Keratinocyte (primary cell): ENCODE results near the gene SRRM5. TPM values are rescaled to one million over a fixed set of nuclear protein-coding genes. Genes with fewer than 3 reads are reported as not detected.

Experiments
- DNase-seq: peaks from one replicate; pipeline ENCODE4 v3.0.0-alpha.2; 2011; ENCODE audit warnings: low read depth, missing footprints, low spot score
- FAIRE-seq: peaks from 2 replicates; lab custom pipeline; 2011; peaks lifted over from hg19 to GRCh38; lab: Jason Lieb, UNC
- H2AFZ ChIP-seq: 2 replicates; pipeline ENCODE4 v1.6.0; 2012; ENCODE audit warnings: low read length, control low read depth, inconsistent platforms; ENCODE audit not compliant: control insufficient read depth
- H3K27ac ChIP-seq: 2 replicates; pipeline ENCODE4 v1.5.1; 2011; ENCODE audit warnings: low read length; ENCODE audit not compliant: control insufficient read depth, insufficient read depth
- H3K27me3 ChIP-seq: 3 replicates; pipeline ENCODE4 v1.6.0; 2011; ENCODE audit warnings: low read length; ENCODE audit not compliant: control insufficient read depth, insufficient read depth; ENCODE audit errors: extremely low read depth
- H3K36me3 ChIP-seq, 2 experiments: 2 replicates in 1 of 2; 3 replicates in 1 of 2; pipeline ENCODE4 v1.5.1; 2011; ENCODE audit warnings: low read length in 2 of 2, mild to moderate bottlenecking in 1 of 2; ENCODE audit not compliant: control insufficient read depth in 2 of 2, insufficient read depth in 2 of 2; ENCODE audit errors: extremely low read depth in 1 of 2
- H3K4me1 ChIP-seq: 3 replicates; pipeline ENCODE4 v1.5.1; 2011; ENCODE audit warnings: low read length; ENCODE audit not compliant: control insufficient read depth, insufficient read depth; ENCODE audit errors: extremely low read depth
- H3K4me2 ChIP-seq: 3 replicates; pipeline ENCODE4 v1.6.0; 2011; ENCODE audit warnings: low read depth, low read length; ENCODE audit not compliant: control insufficient read depth, insufficient read depth; ENCODE audit errors: extremely low read depth
- H3K4me3 ChIP-seq, 3 experiments: fragments of 200-600 bp in 1 of 3; sonication (generic) in 1 of 3; 2 replicates in 2 of 3; 3 replicates in 1 of 3; pipeline ENCODE4 v1.5.1; 2011 to 2016; ENCODE audit warnings: low read length in 3 of 3, mild to moderate bottlenecking in 3 of 3, control low read depth in 2 of 3, inconsistent platforms in 1 of 3, low read depth in 1 of 3, mixed read lengths in 1 of 3, mixed run types in 1 of 3, moderate library complexity in 1 of 3; ENCODE audit not compliant: control insufficient read depth in 2 of 3, insufficient read depth in 2 of 3; ENCODE audit errors: extremely low read depth in 1 of 3
- H3K79me2 ChIP-seq: 2 replicates; pipeline ENCODE4 v1.6.0; 2012; ENCODE audit warnings: low read length; ENCODE audit not compliant: control insufficient read depth, insufficient read depth
- H3K9ac ChIP-seq: 3 replicates; pipeline ENCODE4 v1.6.0; 2011; ENCODE audit warnings: low read length; ENCODE audit not compliant: control insufficient read depth, insufficient read depth; ENCODE audit errors: extremely low read depth
- H3K9me1 ChIP-seq: 3 replicates; pipeline ENCODE4 v1.6.0; 2011; ENCODE audit warnings: low read length; ENCODE audit not compliant: control insufficient read depth, insufficient read depth; ENCODE audit errors: extremely low read depth
- H3K9me3 ChIP-seq: 2 replicates; pipeline ENCODE4 v1.5.1; 2012; ENCODE audit warnings: low read depth, low read length; ENCODE audit not compliant: control insufficient read depth
- H4K20me1 ChIP-seq: 3 replicates; pipeline ENCODE4 v1.6.0; 2011; ENCODE audit warnings: low read length; ENCODE audit not compliant: control insufficient read depth, insufficient read depth; ENCODE audit errors: extremely low read depth
- EZH2 ChIP-seq: IDR thresholded peaks from one replicate; pipeline ENCODE4 v1.6.1; 2012; ENCODE audit warnings: inconsistent platforms, mild to moderate bottlenecking, low read length, moderate library complexity
- dilution Hi-C: fragments of 300-500 bp; cut with MboI; formaldehyde crosslinking; loops from one replicate; pipeline ENCODE4 v1.7.0; 2020; ENCODE audit warnings: low sequenced_read_pairs; ENCODE audit not compliant: extremely low pct_ligation_motif_present
- polyA plus RNA-seq, 5 experiments: library from polyadenylated mRNA; depleted of rRNA in 3 of 5; stranded (reverse) in 3 of 5; stranded (forward) in 1 of 5; unstranded in 1 of 5; fragments of >200 nt; gene quantifications; 1 replicate in 1 of 5; 2 replicates in 3 of 5; 3 replicates in 1 of 5; pipeline versions ENCODE4 v1.2.1 to v1.2.3, GENCODE V29; 2011 to 2012; ENCODE audit warnings: missing spikeins in 2 of 5, low read depth in 1 of 5, low replicate concordance in 1 of 5
- TF ChIP-seq, protein P1 (sequence below), 3 experiments: IDR thresholded peaks in 1 of 3; conservative IDR thresholded peaks in 1 of 3; optimal IDR thresholded peaks in 1 of 3; 2 replicates in 2 of 3; 3 replicates in 1 of 3; pipeline versions ENCODE3 to v1.5.1; 2011; ENCODE audit warnings: low read length in 3 of 3, mild to moderate bottlenecking in 3 of 3, moderate library complexity in 2 of 3, control low read depth in 1 of 3, inconsistent platforms in 1 of 3; ENCODE audit not compliant: insufficient read depth in 2 of 3; ENCODE audit errors: extremely low read depth in 1 of 3

The SRRM5 gene
- polyA plus RNA-seq, 1 donor (not counting 4 experiments of a cell fraction or from before 2014, with no cell fraction given): 0.03 TPM

DNA sequence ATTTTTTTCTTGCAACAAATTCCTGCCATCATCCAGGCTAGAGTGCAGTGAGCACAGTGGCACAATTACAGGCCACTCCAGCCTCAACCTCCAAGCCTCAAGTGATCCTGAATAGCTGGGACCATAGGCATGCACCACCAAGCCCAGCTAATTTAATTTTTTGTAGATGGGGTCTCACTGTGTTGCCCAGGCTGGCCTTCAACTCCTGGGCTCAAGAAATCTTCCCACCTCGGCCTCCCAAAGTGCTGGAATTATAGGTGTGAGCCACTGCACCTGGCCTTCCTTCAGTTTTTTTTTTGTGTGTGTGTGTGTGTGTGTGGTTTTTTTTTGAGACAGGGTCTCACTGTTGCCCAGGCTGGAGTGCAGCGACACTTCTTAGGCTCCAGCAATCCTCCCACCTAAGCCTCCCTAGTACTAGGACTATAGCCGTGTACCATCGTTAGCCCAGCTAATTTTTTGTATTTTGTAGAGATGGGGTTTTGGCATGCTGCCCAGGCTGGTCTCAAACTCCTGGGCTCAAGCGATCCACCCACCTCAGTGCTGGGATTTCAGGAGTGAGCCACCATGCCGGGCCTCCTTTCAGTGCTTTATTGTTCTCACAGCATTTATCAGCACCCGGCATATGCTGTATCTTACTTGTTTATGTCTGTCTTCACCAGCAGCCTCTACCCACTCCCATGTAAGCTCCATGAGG is 5.9 kb upstream of the SRRM5 start:
- peak overlapping the region in 1 of 3 experiments; percentile 11 for H3K4me3 ChIP-seq
- H3K4me2 ChIP-seq: peak overlapping the region; percentile 45
- DNase-seq (no peak), FAIRE-seq (no peak)
- peak overlapping the region; percentile 32 for H2AFZ ChIP-seq
- peaks cover 19% of the 10 kb centered on the region for H3K4me1 ChIP-seq
- no peaks in the 10 kb centered on the region for H3K79me2 ChIP-seq
- H3K36me3 ChIP-seq: peaks cover 0 to 8% of the 10 kb centered on the region in 2 experiments
- dilution Hi-C loops: no loop called here
- H3K9me1 ChIP-seq: no peaks in the 10 kb centered on the region
- TF ChIP-seq, protein P1, sequence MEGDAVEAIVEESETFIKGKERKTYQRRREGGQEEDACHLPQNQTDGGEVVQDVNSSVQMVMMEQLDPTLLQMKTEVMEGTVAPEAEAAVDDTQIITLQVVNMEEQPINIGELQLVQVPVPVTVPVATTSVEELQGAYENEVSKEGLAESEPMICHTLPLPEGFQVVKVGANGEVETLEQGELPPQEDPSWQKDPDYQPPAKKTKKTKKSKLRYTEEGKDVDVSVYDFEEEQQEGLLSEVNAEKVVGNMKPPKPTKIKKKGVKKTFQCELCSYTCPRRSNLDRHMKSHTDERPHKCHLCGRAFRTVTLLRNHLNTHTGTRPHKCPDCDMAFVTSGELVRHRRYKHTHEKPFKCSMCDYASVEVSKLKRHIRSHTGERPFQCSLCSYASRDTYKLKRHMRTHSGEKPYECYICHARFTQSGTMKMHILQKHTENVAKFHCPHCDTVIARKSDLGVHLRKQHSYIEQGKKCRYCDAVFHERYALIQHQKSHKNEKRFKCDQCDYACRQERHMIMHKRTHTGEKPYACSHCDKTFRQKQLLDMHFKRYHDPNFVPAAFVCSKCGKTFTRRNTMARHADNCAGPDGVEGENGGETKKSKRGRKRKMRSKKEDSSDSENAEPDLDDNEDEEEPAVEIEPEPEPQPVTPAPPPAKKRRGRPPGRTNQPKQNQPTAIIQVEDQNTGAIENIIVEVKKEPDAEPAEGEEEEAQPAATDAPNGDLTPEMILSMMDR (optimal IDR thresholded peaks at IDR 0.05 in 1 of 3, IDR thresholded peaks at IDR 0.05 in 1 of 3, conservative IDR thresholded peaks at IDR 0.05 in 1 of 3; ENCODE audit: extremely low read depth in 1 of 3, insufficient read depth in 2 of 3, low read length in 3 of 3): no peak
- no peak for TF ChIP-seq EZH2
- H4K20me1 ChIP-seq: no peaks in the 10 kb centered on the region
- H3K27ac ChIP-seq: peak overlapping the region; percentile 77
- no peaks in the 10 kb centered on the region for H3K9me3 ChIP-seq
- peak overlapping the region; percentile 10 for H3K9ac ChIP-seq
- no peaks in the 10 kb centered on the region for H3K27me3 ChIP-seq

DNA sequence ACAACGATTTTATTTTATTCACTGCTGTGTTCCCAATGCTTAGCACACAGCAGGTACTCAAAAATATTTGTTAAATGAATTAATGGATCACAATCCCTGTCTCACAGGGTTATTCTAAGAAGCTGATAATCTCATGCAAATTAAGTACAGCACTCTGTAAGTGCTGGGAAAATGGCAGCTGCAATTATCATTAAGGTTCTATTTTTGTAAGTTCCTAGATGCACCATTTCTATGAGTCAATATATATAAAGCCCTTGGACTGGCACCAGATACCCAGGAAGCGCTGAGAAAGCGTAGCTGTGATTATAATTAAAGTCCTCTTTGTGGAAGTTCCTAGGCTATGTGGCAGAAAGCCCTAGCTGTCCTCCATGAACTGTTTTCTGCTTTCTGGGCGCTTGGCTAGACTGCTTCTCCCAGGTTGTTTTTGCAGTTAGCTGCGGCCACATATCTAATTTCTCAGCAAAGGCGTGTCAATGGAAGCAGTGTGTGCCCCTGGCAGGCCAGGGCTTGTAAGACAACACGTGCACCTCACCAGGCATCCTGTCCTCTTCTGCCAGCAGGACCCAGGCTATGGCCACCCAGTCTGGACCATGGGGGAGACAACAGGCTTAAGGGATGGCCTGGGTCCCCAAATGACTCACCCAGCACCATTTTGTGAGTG is 5.2 kb upstream of the SRRM5 start:
- Histone ChIP-seq H3K9me1 (no peaks in the 10 kb centered on the region), H3K36me3 (peaks cover 0 to 3% of the 10 kb centered on the region in 2 experiments), H3K9ac (peak overlapping the region; percentile 10), H3K79me2 (no peaks in the 10 kb centered on the region), H3K4me3 (peak overlapping the region in 1 of 3 experiments; percentile 11), H3K9me3 (no peaks in the 10 kb centered on the region), H3K4me2 (peak overlapping the region; percentile 45), H4K20me1 (no peaks in the 10 kb centered on the region), H2AFZ (peak overlapping the region; percentile 32), H3K27ac (peak overlapping the region; percentile 77), H3K4me1 (peaks cover 19% of the 10 kb centered on the region), H3K27me3 (no peaks in the 10 kb centered on the region)
- FAIRE-seq (peak; percentile 99), DNase-seq (no peak)
- no peak for TF ChIP-seq EZH2
- TF ChIP-seq, protein P1 (optimal IDR thresholded peaks at IDR 0.05 in 1 of 3, IDR thresholded peaks at IDR 0.05 in 1 of 3, conservative IDR thresholded peaks at IDR 0.05 in 1 of 3; ENCODE audit: extremely low read depth in 1 of 3, insufficient read depth in 2 of 3, low read length in 3 of 3): no peak
- dilution Hi-C loops: no loop called here
